Epithelial cell of esophagus (primary cell): ENCODE measurements around the gene ADAMTS12.

Experiments
- DNase-seq: peaks from one replicate; pipeline ENCODE4 v3.0.0; 2010; ENCODE audit warnings: low read depth
- H3K4me3 ChIP-seq: 2 replicates; pipeline ENCODE4 v1.5.1; 2011; ENCODE audit warnings: mild to moderate bottlenecking, low read length, control low read depth
- TF ChIP-seq, protein P1 (sequence below): IDR thresholded peaks from 2 replicates; pipeline ENCODE4 v1.5.1; 2011; ENCODE audit warnings: low read depth, mild to moderate bottlenecking, low read length, control low read depth, inconsistent platforms; ENCODE audit not compliant: insufficient read depth; ENCODE audit errors: missing control alignments

ADAMTS12 gene

DNA sequence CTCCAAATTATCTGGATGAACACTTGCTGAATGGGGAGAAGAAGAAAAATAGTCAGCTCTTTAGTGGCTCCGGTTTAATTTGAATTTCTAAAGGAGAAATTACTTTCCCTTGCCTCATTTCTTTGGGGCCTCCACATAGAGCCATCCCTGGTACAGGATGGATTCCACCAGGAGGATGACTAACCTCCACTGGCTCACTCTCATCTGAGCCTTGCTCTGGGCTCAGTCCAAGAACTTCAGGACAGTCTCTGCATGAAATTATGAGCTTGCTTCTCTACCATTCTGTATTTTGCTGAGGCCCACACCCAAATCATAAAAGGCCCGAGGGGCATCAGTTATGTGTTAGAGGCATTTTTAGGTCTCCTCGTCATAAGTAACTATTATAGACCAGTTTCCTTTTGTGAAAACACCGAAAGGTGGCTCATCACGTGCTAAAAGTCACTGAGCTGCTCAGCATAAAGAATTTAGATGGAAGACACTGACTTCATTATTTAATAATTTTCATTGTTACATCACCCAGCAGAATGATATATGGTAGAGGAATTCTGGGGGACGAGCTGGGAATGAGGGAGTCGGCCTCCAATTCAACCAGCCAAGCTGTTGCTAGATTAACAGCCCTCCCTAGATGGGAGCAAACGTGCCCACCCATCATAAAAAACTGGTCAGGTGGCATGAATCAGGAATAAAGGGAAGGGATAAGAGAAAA, 228.9 kb downstream of the ADAMTS12 start:
- H3K4me3 ChIP-seq, result no peak overlapping the region
- DNase-seq, result no peak
- TF ChIP-seq, protein P1, sequence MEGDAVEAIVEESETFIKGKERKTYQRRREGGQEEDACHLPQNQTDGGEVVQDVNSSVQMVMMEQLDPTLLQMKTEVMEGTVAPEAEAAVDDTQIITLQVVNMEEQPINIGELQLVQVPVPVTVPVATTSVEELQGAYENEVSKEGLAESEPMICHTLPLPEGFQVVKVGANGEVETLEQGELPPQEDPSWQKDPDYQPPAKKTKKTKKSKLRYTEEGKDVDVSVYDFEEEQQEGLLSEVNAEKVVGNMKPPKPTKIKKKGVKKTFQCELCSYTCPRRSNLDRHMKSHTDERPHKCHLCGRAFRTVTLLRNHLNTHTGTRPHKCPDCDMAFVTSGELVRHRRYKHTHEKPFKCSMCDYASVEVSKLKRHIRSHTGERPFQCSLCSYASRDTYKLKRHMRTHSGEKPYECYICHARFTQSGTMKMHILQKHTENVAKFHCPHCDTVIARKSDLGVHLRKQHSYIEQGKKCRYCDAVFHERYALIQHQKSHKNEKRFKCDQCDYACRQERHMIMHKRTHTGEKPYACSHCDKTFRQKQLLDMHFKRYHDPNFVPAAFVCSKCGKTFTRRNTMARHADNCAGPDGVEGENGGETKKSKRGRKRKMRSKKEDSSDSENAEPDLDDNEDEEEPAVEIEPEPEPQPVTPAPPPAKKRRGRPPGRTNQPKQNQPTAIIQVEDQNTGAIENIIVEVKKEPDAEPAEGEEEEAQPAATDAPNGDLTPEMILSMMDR, result no peak

DNA sequence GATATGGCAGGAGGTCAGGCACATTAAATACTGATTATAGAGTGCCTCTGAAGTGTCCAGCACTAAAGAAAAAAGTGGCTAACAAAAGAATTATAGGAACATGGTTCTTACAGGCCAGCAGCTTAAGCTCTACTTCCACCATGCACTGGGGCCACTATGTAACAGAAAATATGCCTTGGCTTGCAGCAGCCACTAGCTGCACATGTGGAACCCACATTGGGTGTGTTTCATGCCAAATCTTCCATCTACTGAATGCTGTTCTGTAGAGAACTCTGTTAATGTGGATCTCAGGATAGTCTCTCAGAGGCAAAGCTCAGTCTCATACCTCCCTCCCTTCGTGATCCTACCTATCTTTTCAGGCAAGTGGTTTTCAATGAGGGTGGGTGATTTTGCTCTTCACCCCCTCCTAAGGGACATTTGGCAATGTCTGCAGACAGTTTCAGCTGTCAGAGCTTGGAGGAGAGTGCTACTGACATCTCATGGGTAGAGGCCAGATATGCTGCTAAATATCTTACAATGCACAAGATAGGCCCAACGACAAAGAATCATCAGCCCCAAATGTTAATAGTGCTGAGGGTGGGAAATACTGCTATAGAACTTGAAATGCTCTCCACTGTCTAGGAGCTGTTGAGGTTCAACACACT, 232.1 kb downstream of the ADAMTS12 start:
- H3K4me3 ChIP-seq, result no peak overlapping the region
- TF ChIP-seq, protein P1, result no peak
- no peak for DNase-seq

DNA sequence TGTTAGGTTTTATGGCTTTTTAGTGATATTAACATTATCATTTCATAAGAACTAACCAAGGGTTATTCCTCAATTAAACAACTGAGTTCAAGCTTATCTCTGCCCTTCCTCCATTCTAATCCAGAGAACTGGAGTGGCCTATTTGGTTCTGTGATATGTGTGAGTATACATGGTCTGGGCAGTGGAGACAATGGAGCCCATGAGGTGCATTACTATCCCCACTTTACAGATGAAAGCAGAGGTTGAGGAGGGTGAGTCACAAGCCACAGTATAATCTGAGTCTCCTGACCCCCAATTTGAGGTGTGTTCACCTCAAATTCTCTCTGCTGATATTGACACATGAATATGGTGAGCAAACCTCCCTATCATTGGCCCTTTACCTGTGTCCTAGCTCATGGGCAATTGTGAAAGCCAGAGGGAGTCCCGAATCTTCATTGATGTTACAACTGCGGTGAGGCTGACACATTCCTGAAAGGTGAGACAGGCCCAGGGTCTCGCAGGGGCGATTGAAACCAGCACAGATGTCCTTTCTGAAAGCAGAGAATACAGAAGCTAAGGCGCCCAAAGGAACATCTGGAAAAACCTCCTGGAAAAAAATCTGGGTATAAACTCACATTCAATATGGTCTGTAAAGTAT, 233.9 kb downstream of the ADAMTS12 start:
- TF ChIP-seq, protein P1, result no peak
- DNase-seq, result no peak
- H3K4me3 ChIP-seq, result no peak overlapping the region

DNA sequence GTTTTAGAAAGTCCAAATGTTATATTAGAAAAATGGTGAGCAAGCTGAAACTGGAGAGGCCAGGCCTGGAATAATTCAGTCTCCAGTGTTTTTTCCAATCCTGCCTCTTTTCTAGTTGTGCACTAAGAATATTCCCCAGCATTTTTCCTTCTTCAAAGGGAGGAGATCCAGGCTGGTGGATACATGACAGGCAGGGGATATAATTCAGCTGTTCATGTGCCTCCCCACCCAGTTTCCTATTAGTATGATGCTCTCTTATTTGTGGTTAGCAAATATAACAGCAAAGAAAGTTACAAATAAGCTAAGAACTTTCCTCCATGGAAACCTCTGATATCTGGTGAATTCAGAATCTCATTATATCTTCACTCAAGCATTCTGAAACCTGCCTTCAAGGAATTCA, 234.6 kb downstream of the ADAMTS12 start:
- H3K4me3 ChIP-seq, result no peak overlapping the region
- no peak for DNase-seq
- TF ChIP-seq, protein P1, result no peak

DNA sequence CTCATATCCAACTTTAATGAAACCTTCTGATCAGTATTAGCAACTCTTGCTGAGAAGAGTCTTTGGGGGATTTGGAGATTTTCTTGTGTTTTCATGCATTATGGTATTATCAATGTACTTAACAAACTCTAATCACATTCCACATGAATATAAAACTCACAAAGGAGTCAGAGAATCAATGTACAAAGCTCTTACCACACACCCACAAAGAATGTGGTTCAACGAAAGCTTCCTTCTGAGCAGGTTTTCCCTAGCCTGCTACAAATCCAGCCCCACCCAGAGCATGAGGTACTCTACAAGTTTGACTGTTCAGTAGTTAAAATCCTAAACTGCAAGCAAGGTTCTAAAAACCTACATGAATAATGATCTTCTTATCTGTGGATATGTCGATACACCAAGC, 240.9 kb downstream of the ADAMTS12 start:
- no peak overlapping the region for H3K4me3 ChIP-seq
- TF ChIP-seq, protein P1, result no peak
- peak; percentile 76 for DNase-seq

DNA sequence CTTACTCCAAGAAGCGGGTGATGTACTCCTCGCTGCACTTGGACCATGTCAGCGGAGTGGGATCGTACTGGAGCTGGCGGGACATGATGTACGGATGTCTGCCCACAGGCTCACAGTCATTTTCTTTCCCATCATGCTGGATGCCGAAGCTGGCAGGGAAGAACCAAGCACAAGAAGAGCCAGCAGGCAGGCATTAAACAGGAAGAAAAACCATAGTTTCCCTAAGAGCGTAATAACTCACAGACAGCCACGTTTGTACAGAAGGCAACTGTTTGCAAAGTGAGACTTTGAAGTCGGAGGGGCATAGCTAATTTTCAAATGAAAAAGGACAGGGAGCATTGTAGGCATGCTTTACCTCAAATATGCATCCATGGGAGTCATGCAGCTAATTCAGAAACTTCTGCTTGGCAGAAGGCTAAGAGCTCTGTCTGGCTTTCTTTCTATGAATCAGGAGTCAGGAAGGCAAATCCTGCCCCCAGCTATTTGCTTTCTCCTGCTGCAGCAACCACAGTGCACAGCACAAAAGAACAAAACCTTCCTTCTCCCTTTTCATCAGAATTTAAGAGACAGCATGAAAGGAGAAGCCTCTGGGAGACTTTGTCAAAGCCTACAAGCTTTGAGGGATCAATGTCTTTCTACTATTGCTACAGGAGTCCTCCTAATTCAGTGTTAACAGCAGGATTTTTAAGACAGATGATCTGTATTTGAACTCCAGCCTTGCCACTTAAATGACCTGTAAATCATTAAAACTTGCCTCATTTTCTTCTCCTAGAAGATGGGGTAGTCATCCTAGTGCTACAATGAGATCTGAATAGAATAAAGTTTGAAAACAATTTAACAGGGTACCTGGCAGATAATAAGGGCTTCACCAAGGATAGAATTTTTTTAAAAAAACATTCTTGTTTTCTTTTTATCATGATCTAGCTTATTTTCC, 242.0 kb downstream of the ADAMTS12 start:
- DNase-seq, result peak; percentile 76
- H3K4me3 ChIP-seq, result no peak overlapping the region

More for the DNA sequence above, 242.0 kb downstream of the ADAMTS12 start:
- TF ChIP-seq, protein P1, result no peak
